SK-N-SH (cell line): ENCODE results near the gene COL20A1. TPM values are rescaled to one million over a fixed set of nuclear protein-coding genes. Genes with fewer than 3 reads are reported as not detected.

Experiments used
- CTCF ChIA-PET: fragments of 300-600, 350-600 bp; formaldehyde crosslinking; extraction: SDS; loops from one replicate; lab custom pipeline; 2021; lab: Yijun Ruan, JAX
- POLR2A ChIA-PET: fragments of 350-600 bp; sonication (Branson Sonifier 250); formaldehyde crosslinking; extraction: SDS; loops from one replicate; lab custom pipeline; 2020; ENCODE audit warnings: antibody characterized with exemption, inconsistent platforms; lab: Yijun Ruan, JAX
- DNase-seq: peaks from one replicate; pipeline ENCODE4 v3.0.0; 2012
- H2AFZ ChIP-seq: fragments of 200-600 bp; sonication (generic); 2 replicates; pipeline ENCODE4 v1.8.1; 2016; ENCODE audit warnings: antibody characterized with exemption, mild to moderate bottlenecking, low read depth
- H3F3A ChIP-seq: fragments of 200-600 bp; sonication (generic); replicated peaks from 2 replicates; pipeline ENCODE3; 2016; ENCODE audit warnings: antibody characterized with exemption, mild to moderate bottlenecking; ENCODE audit not compliant: insufficient read depth
- H3K27ac ChIP-seq, 2 experiments: fragments of 200-500 bp in 1 of 2; fragments of 200-600 bp in 1 of 2; sonication (Bioruptor generic) in 1 of 2; sonication (generic), shearing (Covaris generic) in 1 of 2; 2 replicates each; pipeline versions ENCODE4 v1.5.1 to v1.6.1; 2014 to 2016; ENCODE audit warnings: low read depth in 2 of 2, inconsistent platforms in 1 of 2, low read length in 1 of 2, mild to moderate bottlenecking in 1 of 2, mixed read lengths in 1 of 2
- H3K27me3 ChIP-seq: fragments of 200-600 bp; sonication (generic), shearing (Covaris generic); 2 replicates; pipeline ENCODE4 v1.6.1; 2016; ENCODE audit warnings: mixed run types; ENCODE audit not compliant: insufficient read depth
- H3K36me3 ChIP-seq, 2 experiments: fragments of 200-500 bp in 1 of 2; fragments of 200-600 bp in 1 of 2; sonication (Bioruptor generic) in 1 of 2; sonication (generic) in 1 of 2; replicated peaks in 1 of 2; 2 replicates each; pipeline versions ENCODE3 to v1.5.1; 2014 to 2016; ENCODE audit warnings: low read length in 1 of 2, mild to moderate bottlenecking in 1 of 2; ENCODE audit not compliant: insufficient read depth in 2 of 2, control insufficient read depth in 1 of 2
- H3K4me1 ChIP-seq, 2 experiments: fragments of 200-500 bp in 1 of 2; fragments of 200-600 bp in 1 of 2; sonication (Bioruptor generic) in 1 of 2; sonication (generic), shearing (Covaris generic) in 1 of 2; 2 replicates each; pipeline versions ENCODE4 v1.5.1 to v1.6.1; 2014 to 2016; ENCODE audit warnings: low read depth in 1 of 2, low read length in 1 of 2, mixed run types in 1 of 2; ENCODE audit not compliant: insufficient read depth in 2 of 2, control insufficient read depth in 1 of 2
- H3K4me2 ChIP-seq: fragments of 200-600 bp; sonication (generic), shearing (Covaris generic); 2 replicates; pipeline ENCODE4 v1.6.1; 2017; ENCODE audit warnings: mixed run types
- H3K4me3 ChIP-seq, 2 experiments: fragments of 200-500 bp in 1 of 2; fragments of 200-600 bp in 1 of 2; sonication (Bioruptor generic) in 1 of 2; sonication (generic), shearing (Covaris generic) in 1 of 2; 2 replicates each; pipeline versions ENCODE4 v1.5.1 to v1.8.1; 2014 to 2016; ENCODE audit warnings: low read depth in 2 of 2, inconsistent platforms in 1 of 2, low read length in 1 of 2, mild to moderate bottlenecking in 1 of 2, mixed read lengths in 1 of 2, moderate library complexity in 1 of 2
- H3K79me2 ChIP-seq: fragments of 200-600 bp; sonication (generic); 2 replicates; pipeline ENCODE4 v1.8.1; 2017; ENCODE audit warnings: mild to moderate bottlenecking; ENCODE audit not compliant: insufficient read depth
- H3K9ac ChIP-seq: fragments of 200-600 bp; sonication (generic); 2 replicates; pipeline ENCODE4 v1.6.1; 2017; ENCODE audit warnings: mixed run types
- H3K9me2 ChIP-seq: fragments of 200-600 bp; sonication (generic); 2 replicates; pipeline ENCODE4 v1.6.1; 2017; ENCODE audit warnings: mixed run types
- H3K9me3 ChIP-seq: fragments of 200-600 bp; sonication (generic); 2 replicates; pipeline ENCODE4 v1.6.1; 2017; ENCODE audit warnings: mixed run types, mild to moderate bottlenecking, moderate library complexity
- H4K20me1 ChIP-seq: fragments of 200-600 bp; sonication (generic); 2 replicates; pipeline ENCODE4 v1.6.1; 2017; ENCODE audit warnings: mild to moderate bottlenecking, mixed run types; ENCODE audit not compliant: insufficient read depth
- CHD2 ChIP-seq: fragments of 150-350 bp; IDR thresholded peaks from 2 replicates; pipeline ENCODE4 v1.6.1; 2018; ENCODE audit warnings: low read length; ENCODE audit not compliant: partially characterized antibody
- FOXJ3 ChIP-seq: sonication (generic); formaldehyde crosslinking; IDR thresholded peaks from 2 replicates; pipeline ENCODE4 v1.5.1; 2020; ENCODE audit warnings: mild to moderate bottlenecking, missing genetic modification reagents
- GABPA ChIP-seq: IDR thresholded peaks from 2 replicates; pipeline ENCODE4 v1.4.0; 2012; ENCODE audit warnings: low read depth, mild to moderate bottlenecking
- NFIC ChIP-seq: IDR thresholded peaks from 2 replicates; pipeline ENCODE4 v1.4.0; 2012; ENCODE audit warnings: borderline replicate concordance
- NRF1 ChIP-seq: IDR thresholded peaks from 2 replicates; pipeline ENCODE4 v1.6.1; 2012; ENCODE audit warnings: low read depth, mild to moderate bottlenecking, low read length
- RAD21 ChIP-seq: IDR thresholded peaks from 2 replicates; pipeline ENCODE4 v1.6.1; 2012; ENCODE audit warnings: mild to moderate bottlenecking, low read length
- RCOR1 ChIP-seq: fragments of 150-350 bp; IDR thresholded peaks from 2 replicates; pipeline ENCODE4 v1.6.1; 2017; ENCODE audit warnings: antibody characterized with exemption, low read length
- RFX5 ChIP-seq: IDR thresholded peaks from 2 replicates; pipeline ENCODE4 v1.6.1; 2012; ENCODE audit warnings: mild to moderate bottlenecking, improper control_type of control experiment, low read length
- RXRA ChIP-seq: IDR thresholded peaks from 2 replicates; pipeline ENCODE4 v1.4.0; 2012; ENCODE audit warnings: low read depth, mild to moderate bottlenecking, borderline replicate concordance
- SIN3A ChIP-seq: IDR thresholded peaks from 2 replicates; pipeline ENCODE4 v1.6.1; 2012; ENCODE audit warnings: low read depth, mild to moderate bottlenecking, low read length, moderate library complexity, borderline replicate concordance
- TAF1 ChIP-seq: IDR thresholded peaks from 2 replicates; pipeline ENCODE4 v1.6.1; 2012; ENCODE audit warnings: low read depth, mild to moderate bottlenecking, low read length, moderate library complexity, borderline replicate concordance
- TCF12 ChIP-seq: IDR thresholded peaks from 2 replicates; pipeline ENCODE4 v1.4.0; 2012
- YY1 ChIP-seq: IDR thresholded peaks from 2 replicates; pipeline ENCODE4 v1.4.0; 2012; ENCODE audit warnings: low read depth, mild to moderate bottlenecking
- WGBS: methylation state at CpG from one replicate; pipeline ENCODE4 v1.1.6; 2017; ENCODE audit warnings: low lambda C conversion rate; 5-methylcytosine and 5-hydroxymethylcytosine counted together
- polyA plus RNA-seq, 3 experiments: library from polyadenylated mRNA; depleted of rRNA; stranded (reverse); fragments of >200 nt; gene quantifications; 2 replicates each; pipeline ENCODE4 v1.2.3, GENCODE V29; 2012
- TF ChIP-seq, protein P1 (sequence below): IDR thresholded peaks from 2 replicates; pipeline ENCODE4; 2012
- TF ChIP-seq, protein P2 (sequence below): fragments of 200-600 bp; sonication (generic); IDR thresholded peaks from 2 replicates; pipeline ENCODE4 v1.6.1; 2017; ENCODE audit warnings: antibody characterized with exemption, mild to moderate bottlenecking, moderate library complexity
- TF ChIP-seq, protein P3 (sequence below): IDR thresholded peaks from 2 replicates; pipeline ENCODE4 v1.4.0; 2012; ENCODE audit warnings: low read depth, borderline replicate concordance
- TF ChIP-seq, protein P4 (sequence below): IDR thresholded peaks from 2 replicates; pipeline ENCODE4 v1.4.0; 2012; ENCODE audit warnings: low read depth

COL20A1 gene
- polyA plus RNA-seq, 1 of the 3 experiments (the other 2 are of a cell fraction), result not detected

DNA sequence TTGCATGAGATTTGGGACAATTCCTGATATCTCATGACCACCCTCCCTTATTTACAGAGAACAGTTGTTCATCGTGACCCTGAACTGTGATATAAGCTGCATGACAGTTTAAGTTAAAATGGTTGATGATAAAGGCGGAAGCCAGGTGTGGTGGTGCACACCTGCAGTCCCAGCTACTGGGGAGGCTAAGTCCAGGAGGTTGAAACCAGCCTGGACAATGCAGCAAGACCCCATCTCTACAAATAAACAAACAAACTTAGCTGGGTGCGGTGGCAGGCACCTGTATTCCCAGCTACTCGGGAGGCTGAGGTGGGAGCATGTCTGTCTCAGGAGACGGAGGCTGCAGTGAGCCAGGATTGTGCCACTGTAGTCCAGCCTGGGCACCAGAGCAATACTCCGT lies 24.1 kb downstream of the COL20A1 start (continued):
- TF ChIP-seq FOXJ3 (CRISPR knock-in tag), result no peak
- no peak for TF ChIP-seq SIN3A
- no peak for TF ChIP-seq RAD21

DNA sequence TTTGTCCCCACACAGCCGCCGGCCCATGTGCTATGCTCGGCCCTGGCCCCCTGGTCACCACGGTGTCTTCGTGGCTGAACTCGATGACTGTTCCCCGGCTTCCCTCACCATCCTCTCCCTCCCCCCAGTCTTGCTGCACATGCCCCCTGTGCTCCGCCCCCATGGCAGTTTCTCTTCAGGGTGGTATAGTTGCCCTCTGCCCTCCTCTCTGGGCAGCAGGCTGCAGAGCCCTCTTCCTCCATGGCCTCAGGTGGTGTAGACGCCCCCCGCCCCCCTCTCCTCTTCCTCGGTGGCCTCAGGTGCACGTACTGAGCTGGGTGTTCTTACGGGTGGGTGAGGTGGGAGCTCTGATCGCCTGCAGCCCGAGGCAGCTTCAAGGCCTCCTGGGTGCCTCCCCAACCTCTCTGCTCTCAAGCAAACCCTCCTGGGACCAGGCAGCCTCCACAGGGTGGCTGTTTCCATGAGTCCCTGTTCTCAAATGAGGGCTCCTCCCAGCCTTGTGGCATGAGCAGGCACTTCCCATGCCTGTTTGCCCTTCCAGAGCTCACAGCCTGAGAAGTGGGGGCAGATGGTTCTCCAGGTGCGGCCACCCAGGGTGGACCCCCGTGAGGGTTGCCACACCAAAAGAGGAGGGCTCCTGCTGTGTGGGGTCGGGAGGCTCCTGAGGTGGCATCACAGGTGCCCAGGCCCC lies 24.8 kb downstream of the COL20A1 start:
- CTCF ChIA-PET, result interaction anchor here (0.6 to 6.4 kb wide), 5 partner anchors 8 to 180 kb away, joined by 3 to 53 read pairs (median 4); no protein-coding TSS in a partner anchor
- no peak for DNase-seq
- TF ChIP-seq, protein P1, sequence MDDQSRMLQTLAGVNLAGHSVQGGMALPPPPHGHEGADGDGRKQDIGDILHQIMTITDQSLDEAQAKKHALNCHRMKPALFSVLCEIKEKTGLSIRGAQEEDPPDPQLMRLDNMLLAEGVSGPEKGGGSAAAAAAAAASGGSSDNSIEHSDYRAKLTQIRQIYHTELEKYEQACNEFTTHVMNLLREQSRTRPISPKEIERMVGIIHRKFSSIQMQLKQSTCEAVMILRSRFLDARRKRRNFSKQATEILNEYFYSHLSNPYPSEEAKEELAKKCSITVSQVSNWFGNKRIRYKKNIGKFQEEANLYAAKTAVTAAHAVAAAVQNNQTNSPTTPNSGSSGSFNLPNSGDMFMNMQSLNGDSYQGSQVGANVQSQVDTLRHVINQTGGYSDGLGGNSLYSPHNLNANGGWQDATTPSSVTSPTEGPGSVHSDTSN, result no peak
- TF ChIP-seq GABPA (no peak), NRF1 (no peak), RCOR1 (no peak), TAF1 (no peak), CHD2 (no peak), NFIC (no peak), TCF12 (no peak), YY1 (no peak), SIN3A (no peak), RXRA (no peak), RFX5 (no peak)
- TF ChIP-seq, protein P2, sequence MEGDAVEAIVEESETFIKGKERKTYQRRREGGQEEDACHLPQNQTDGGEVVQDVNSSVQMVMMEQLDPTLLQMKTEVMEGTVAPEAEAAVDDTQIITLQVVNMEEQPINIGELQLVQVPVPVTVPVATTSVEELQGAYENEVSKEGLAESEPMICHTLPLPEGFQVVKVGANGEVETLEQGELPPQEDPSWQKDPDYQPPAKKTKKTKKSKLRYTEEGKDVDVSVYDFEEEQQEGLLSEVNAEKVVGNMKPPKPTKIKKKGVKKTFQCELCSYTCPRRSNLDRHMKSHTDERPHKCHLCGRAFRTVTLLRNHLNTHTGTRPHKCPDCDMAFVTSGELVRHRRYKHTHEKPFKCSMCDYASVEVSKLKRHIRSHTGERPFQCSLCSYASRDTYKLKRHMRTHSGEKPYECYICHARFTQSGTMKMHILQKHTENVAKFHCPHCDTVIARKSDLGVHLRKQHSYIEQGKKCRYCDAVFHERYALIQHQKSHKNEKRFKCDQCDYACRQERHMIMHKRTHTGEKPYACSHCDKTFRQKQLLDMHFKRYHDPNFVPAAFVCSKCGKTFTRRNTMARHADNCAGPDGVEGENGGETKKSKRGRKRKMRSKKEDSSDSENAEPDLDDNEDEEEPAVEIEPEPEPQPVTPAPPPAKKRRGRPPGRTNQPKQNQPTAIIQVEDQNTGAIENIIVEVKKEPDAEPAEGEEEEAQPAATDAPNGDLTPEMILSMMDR, result no peak
- TF ChIP-seq, protein P3, sequence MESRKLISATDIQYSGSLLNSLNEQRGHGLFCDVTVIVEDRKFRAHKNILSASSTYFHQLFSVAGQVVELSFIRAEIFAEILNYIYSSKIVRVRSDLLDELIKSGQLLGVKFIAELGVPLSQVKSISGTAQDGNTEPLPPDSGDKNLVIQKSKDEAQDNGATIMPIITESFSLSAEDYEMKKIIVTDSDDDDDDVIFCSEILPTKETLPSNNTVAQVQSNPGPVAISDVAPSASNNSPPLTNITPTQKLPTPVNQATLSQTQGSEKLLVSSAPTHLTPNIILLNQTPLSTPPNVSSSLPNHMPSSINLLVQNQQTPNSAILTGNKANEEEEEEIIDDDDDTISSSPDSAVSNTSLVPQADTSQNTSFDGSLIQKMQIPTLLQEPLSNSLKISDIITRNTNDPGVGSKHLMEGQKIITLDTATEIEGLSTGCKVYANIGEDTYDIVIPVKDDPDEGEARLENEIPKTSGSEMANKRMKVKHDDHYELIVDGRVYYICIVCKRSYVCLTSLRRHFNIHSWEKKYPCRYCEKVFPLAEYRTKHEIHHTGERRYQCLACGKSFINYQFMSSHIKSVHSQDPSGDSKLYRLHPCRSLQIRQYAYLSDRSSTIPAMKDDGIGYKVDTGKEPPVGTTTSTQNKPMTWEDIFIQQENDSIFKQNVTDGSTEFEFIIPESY, result no peak
- TF ChIP-seq, protein P4, sequence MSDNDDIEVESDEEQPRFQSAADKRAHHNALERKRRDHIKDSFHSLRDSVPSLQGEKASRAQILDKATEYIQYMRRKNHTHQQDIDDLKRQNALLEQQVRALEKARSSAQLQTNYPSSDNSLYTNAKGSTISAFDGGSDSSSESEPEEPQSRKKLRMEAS, result no peak

More for the DNA sequence above, 24.8 kb downstream of the COL20A1 start:
- Histone ChIP-seq H3K9ac (no peak overlapping the region), H2AFZ (no peak overlapping the region), H3K27me3 (no peaks in the 10 kb centered on the region), H3K79me2 (no peaks in the 10 kb centered on the region), H3K9me2 (no peaks in the 10 kb centered on the region), H3K4me3 (no peak overlapping the region), H3K9me3 (no peaks in the 10 kb centered on the region), H3K27ac (no peak overlapping the region), H3K4me2 (no peak overlapping the region), H3F3A (no peaks in the 10 kb centered on the region), H3K36me3 (no peaks in the 10 kb centered on the region), H3K4me1 (no peaks in the 10 kb centered on the region), H4K20me1 (no peaks in the 10 kb centered on the region)
- POLR2A ChIA-PET, result no interaction called here
- WGBS, result 54% methylated on average over 16 of the region's 18 CpGs
